ENCODE results near the gene MOSPD3.

Gene MOSPD3

DNA sequence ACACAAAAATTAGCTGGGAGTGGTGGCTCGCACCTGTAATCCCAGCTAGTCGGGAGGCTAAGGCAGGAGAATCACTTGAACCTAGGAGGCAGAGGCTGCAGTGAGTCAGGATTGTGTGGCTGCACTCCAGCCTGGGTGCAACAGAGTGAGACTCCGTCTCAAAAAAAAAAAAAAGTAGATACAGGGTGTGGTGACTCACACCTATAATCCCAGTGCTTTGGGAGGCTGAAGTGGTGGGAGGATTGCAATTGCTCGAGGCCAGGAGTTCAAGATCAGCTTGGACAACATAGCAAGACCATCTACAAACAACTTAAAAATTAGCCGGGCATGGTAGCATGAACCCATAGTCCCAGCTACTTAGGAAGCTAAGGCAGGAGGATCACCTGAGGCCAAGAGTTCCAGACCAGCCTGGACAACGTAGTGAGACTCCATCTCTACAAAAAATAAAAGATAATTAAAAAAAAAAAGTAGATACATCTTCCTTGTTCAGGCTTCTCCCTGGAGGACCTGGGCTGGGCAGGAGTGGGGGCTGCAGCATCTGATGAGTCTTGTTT lies 2.0 kb downstream of the MOSPD3 start:
- no peak overlapping the region for H3K4me3 ChIP-seq (ENCODE audit: low read depth, low read length)
- TF ChIP-seq, protein P1, sequence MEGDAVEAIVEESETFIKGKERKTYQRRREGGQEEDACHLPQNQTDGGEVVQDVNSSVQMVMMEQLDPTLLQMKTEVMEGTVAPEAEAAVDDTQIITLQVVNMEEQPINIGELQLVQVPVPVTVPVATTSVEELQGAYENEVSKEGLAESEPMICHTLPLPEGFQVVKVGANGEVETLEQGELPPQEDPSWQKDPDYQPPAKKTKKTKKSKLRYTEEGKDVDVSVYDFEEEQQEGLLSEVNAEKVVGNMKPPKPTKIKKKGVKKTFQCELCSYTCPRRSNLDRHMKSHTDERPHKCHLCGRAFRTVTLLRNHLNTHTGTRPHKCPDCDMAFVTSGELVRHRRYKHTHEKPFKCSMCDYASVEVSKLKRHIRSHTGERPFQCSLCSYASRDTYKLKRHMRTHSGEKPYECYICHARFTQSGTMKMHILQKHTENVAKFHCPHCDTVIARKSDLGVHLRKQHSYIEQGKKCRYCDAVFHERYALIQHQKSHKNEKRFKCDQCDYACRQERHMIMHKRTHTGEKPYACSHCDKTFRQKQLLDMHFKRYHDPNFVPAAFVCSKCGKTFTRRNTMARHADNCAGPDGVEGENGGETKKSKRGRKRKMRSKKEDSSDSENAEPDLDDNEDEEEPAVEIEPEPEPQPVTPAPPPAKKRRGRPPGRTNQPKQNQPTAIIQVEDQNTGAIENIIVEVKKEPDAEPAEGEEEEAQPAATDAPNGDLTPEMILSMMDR (IDR thresholded peaks at IDR 0.05; ENCODE audit: low read depth, low read length, missing control alignments), result no peak
- DNase-seq (ENCODE audit: low read depth), result no peak

DNA sequence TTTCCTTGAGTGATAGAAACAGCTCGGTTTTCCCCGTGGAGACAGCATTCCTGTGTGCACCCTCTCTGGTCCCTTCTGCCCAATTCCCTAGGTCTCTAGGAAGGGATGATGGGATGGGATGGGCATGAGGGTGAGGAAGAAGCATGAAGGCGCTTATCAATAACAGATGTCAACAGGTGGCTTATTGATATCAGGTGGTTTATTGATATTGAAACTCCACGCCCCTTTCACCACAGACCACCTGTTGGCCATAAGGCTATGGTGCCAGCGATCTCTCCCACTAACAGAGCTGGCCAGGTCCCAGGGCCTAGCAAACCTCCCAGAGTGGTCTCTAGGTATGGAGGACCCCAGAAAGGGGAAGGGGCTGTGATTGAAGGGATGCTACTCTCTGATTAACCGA lies 7.9 kb downstream of the MOSPD3 start:
- H3K4me3 ChIP-seq (ENCODE audit: low read depth, low read length), result no peak overlapping the region
- TF ChIP-seq, protein P1 (IDR thresholded peaks at IDR 0.05; ENCODE audit: low read depth, low read length, missing control alignments), result no peak
- no peak for DNase-seq (ENCODE audit: low read depth)

DNA sequence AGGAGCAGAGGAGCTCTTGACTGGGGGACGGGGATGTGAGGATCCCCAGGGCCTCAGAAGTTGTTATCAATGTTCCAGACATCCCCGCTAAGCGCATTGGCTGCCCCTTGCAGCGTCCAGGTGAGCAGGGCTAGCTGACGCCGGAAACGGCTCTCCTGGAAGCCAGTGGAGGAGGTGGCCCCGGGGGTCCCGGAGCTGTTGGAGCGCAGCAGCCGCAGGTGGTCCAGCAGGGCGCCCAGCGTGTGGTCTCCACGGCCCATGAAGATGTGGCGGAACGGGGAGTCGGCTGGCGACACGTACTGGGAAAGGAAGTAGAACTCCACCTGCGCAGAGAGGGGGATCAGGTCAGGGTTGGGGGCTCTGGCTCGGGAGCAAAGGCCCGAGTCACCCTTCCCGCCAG lies 8.5 kb downstream of the MOSPD3 start:
- TF ChIP-seq, protein P1 (IDR thresholded peaks at IDR 0.05; ENCODE audit: low read depth, low read length, missing control alignments), result no peak
- no peak overlapping the region for H3K4me3 ChIP-seq (ENCODE audit: low read depth, low read length)

DNA sequence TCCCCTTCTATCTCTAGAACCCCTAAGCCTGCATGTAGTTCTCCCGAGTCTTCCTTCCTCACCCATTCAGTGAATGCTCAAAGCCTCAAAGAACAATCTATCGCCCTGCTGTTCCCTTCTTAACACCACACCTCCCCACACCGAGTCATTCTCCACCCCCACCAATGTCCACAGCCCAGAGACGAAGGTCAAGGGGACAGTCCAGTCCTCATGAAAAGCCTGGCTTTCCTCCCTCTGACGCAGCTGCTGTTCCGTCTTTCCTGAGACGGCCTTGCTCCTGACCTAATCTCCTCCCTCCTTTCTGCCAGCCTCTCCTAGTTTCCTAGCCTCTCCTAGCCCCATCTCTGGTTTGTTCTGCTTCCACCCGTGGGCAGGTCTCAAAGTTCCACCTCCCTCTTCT lies 9.2 kb downstream of the MOSPD3 start:
- H3K4me3 ChIP-seq (ENCODE audit: low read depth, low read length), result no peak overlapping the region
- TF ChIP-seq, protein P1 (IDR thresholded peaks at IDR 0.05; ENCODE audit: low read depth, low read length, missing control alignments), result no peak
- no peak for DNase-seq (ENCODE audit: low read depth)

More for the DNA sequence above, 8.5 kb downstream of the MOSPD3 start:
- no peak for DNase-seq (ENCODE audit: low read depth)

DNA sequence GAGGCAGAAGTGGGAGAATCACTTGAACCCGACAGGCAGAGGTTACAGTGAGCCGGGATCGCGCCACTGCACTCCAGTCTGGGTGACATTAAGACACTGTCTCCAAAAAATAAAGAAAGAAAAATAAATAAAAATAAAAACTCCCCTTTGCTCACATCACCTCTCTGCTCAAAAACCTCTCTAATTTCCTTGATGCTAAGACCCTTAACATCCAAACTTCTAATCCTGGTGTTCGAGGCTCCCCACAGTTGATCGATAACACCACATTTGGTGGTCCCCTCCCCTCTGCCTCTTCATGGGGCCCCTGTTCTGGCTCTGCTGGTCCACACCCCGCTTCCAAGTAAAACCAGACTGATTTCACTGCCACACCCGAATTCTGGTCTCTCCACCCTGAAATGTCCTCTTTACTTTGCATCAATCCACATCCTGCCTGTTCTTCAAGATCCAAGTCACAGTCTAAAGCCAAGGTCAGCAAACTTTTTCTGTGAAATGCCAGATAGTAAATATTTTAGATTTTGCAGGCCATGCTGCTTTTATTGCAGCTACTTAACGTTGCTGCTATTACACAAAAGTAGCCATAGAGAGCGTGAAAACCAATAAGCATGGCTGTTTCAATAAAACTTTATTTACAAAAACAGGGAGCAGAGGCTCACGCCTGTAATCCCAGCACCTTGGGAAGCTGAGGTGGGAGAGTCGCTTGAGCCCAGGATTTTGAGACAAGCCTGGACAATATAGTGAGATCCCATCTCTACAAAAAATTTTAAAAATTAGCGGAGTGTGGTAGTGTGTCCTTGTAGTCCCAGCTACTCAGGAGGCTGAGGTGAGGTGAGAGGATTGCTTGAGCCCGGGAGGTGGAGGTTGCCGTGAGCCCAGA lies 11.8 kb downstream of the MOSPD3 start:
- no peak for DNase-seq (ENCODE audit: low read depth)
- TF ChIP-seq, protein P1 (IDR thresholded peaks at IDR 0.05; ENCODE audit: low read depth, low read length, missing control alignments), result no peak
- H3K4me3 ChIP-seq (ENCODE audit: low read depth, low read length), result no peak overlapping the region

DNA sequence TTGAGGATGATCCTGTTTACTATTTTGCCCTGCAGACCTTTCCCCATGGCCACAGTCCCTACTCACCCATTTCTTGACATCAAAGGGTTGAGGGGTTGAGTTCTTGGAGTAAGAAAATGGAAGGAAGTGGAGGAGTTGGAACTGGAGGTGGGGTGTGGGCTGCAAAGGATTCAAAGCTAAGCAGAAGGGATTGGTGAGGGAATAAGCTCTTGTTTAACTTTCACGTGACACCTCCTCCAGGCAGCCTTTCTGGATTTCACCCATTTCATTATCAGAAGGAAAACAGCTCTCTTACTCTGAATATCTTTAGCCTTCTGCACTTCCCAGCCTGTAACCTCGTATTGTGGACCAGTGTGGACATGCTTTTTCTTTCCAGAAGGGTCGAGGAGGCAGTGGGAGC lies 13.7 kb downstream of the MOSPD3 start:
- peak overlapping the region; percentile 28; the same call in 1 of the 2 replicates for H3K4me3 ChIP-seq (ENCODE audit: low read depth, low read length)
- no peak for DNase-seq (ENCODE audit: low read depth)
- TF ChIP-seq, protein P1 (IDR thresholded peaks at IDR 0.05; ENCODE audit: low read depth, low read length, missing control alignments), result no peak
